Testis (tissue), 3 donors: ENCODE results near the gene TMEM222. TPM values are rescaled to one million over a fixed set of nuclear protein-coding genes. Genes with fewer than 3 reads are reported as not detected.

Source experiments
- DNase-seq: peaks from one replicate; pipeline ENCODE4 v3.0.0-alpha.2; 2019
- H3K27ac ChIP-seq, 2 donors: fragments of 200-600 bp; sonication (generic); one replicate each; pipeline ENCODE4 v1.5.1; 2019
- H3K27me3 ChIP-seq: fragments of 200-600 bp; sonication (generic); one replicate; pipeline ENCODE4 v1.5.1; 2019
- H3K36me3 ChIP-seq: fragments of 200-600 bp; sonication (generic); one replicate; pipeline ENCODE4 v1.5.1; 2017; ENCODE audit warnings: low read depth; ENCODE audit errors: missing control alignments
- H3K4me1 ChIP-seq: fragments of 200-600 bp; sonication (generic); one replicate; pipeline ENCODE4 v1.5.1; 2019
- H3K4me3 ChIP-seq, 2 donors: fragments of 200-600 bp; sonication (generic); one replicate each; pipeline ENCODE4 v1.5.1; 2017 to 2019
- H3K9me3 ChIP-seq: fragments of 200-600 bp; sonication (generic); one replicate; pipeline ENCODE4 v1.5.1; 2017
- POLR2A ChIP-seq: fragments of 450-650 bp; IDR thresholded peaks from one replicate; pipeline ENCODE4 v1.6.1; 2017; ENCODE audit warnings: antibody characterized with exemption, mild to moderate bottlenecking, moderate library complexity
- WGBS, 2 donors: methylation state at CpG; one replicate each; pipeline ENCODE4 v1.1.5; 2018; 5-methylcytosine and 5-hydroxymethylcytosine counted together
- intact Hi-C: fragments of 100-400 bp; cut with DNase I; formaldehyde crosslinking; loops from one replicate; pipeline ENCODE4 v1.15.1; 2023; ENCODE audit warnings: low total_unique reads
- polyA plus RNA-seq: library from polyadenylated mRNA; stranded (reverse); fragments of 350-450 nt; fragmentation: Illumina TruSeq; extraction: RNeasy Lipid Tissue Mini Kit (QIAGEN cat#74804); gene quantifications from one replicate; pipeline ENCODE4 v1.2.3, GENCODE V29; 2014; ENCODE audit warnings: low read depth, low replicate concordance; ENCODE audit not compliant: insufficient read depth
- total RNA-seq, 2 donors: library from RNA; depleted of rRNA; stranded (reverse); fragments of >200 nt; gene quantifications; one replicate each; pipeline ENCODE4 v1.2.3, GENCODE V29; 2016
- TF ChIP-seq, protein P1 (sequence below), 3 experiments: fragments of 450-650 bp in 2 of 3; fragments of 200-600 bp in 1 of 3; sonication (generic) in 1 of 3; IDR thresholded peaks; one replicate each; pipeline ENCODE4 v1.5.1; 2016 to 2019; ENCODE audit warnings: antibody characterized with exemption in 3 of 3, mild to moderate bottlenecking in 2 of 3, moderate library complexity in 1 of 3

TMEM222 gene
- total and polyA plus RNA-seq, 3 donors from 2014 or later: 41.4 to 81.6 (median 67.5) TPM

DNA sequence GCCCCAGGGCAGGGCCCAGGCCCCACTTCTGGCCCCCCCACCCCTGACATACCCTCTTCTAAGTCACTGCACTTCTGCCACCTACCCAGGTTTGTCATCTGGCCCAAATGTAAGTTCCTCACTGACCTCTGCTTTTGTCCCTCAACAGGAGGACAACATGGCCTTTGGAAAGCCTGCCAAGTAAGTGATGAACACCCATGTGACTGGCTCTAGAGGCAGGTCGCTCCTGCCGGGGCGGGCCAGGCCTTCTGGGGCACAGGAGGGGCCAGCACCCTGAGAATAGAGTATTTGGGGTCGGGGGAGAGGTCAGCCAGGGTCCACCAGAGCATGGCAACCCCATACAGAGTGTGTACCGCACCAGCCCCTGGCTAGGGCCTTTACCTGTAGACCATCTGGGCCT, 10.0 kb downstream of the TMEM222 start:
- H3K4me1 ChIP-seq: peaks cover 5% of the 10 kb centered on the region
- H3K36me3 ChIP-seq: no peaks in the 10 kb centered on the region
- no peak overlapping the region for H3K27ac ChIP-seq
- WGBS, 2 donors: 67 to 82% methylated on average over 3 to 5 of the region's 5 CpGs
- intact Hi-C loops: no loop called here
- no peaks in the 10 kb centered on the region for H3K27me3 ChIP-seq
- H3K9me3 ChIP-seq: no peaks in the 10 kb centered on the region
- no peak for DNase-seq
- no peak for TF ChIP-seq POLR2A
- TF ChIP-seq, protein P1, sequence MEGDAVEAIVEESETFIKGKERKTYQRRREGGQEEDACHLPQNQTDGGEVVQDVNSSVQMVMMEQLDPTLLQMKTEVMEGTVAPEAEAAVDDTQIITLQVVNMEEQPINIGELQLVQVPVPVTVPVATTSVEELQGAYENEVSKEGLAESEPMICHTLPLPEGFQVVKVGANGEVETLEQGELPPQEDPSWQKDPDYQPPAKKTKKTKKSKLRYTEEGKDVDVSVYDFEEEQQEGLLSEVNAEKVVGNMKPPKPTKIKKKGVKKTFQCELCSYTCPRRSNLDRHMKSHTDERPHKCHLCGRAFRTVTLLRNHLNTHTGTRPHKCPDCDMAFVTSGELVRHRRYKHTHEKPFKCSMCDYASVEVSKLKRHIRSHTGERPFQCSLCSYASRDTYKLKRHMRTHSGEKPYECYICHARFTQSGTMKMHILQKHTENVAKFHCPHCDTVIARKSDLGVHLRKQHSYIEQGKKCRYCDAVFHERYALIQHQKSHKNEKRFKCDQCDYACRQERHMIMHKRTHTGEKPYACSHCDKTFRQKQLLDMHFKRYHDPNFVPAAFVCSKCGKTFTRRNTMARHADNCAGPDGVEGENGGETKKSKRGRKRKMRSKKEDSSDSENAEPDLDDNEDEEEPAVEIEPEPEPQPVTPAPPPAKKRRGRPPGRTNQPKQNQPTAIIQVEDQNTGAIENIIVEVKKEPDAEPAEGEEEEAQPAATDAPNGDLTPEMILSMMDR (IDR thresholded peaks at IDR 0.05): no peak
- H3K4me3 ChIP-seq: no peak overlapping the region

DNA sequence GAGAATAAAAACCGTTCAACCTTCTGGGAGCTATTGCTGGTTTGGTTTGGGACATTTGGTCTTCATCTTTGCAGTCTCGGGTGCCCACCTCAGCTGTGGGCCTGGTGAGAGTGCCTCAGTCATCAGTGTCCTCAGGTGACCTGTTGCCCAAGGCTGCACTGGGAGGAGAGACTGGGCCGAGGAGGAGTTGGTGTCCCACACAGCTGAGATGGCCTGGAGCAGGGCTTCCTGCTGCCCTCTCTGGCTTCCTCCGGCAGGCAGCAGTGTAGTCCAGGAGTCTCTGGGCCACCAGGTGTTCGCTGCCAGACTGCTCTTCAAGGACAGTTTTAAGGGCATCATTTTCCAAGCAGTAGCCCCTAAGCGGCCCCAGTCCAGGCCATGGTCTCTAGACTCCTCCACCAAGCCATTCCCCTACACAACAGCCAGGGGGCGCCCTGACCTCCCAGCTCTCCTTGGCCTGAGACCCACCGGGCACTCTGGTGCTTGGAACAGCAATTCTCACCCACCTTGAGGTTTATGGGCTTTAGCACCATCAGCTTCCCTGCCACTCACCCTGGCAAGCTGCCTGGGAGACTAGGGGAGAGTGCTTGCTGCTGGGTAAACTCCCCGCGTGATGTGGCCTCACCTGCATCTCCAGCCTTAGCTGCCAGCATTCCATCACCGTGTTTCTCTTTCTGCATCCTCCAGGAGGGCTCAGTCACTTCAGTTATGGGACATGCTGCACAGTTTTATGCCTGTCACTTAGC, 10.7 kb downstream of the TMEM222 start:
- 65 to 91% methylated on average over 4 to 11 of the region's 11 CpGs for WGBS, 2 donors
- intact Hi-C loops: no loop called here
- Histone ChIP-seq H3K4me1 (peaks cover 5% of the 10 kb centered on the region), H3K27ac (no peak overlapping the region), H3K36me3 (no peaks in the 10 kb centered on the region), H3K4me3 (no peak overlapping the region), H3K27me3 (no peaks in the 10 kb centered on the region), H3K9me3 (no peaks in the 10 kb centered on the region)
- no peak for TF ChIP-seq POLR2A
- TF ChIP-seq, protein P1 (IDR thresholded peaks at IDR 0.05): peak; percentile 51 to 80 (median 67)
- DNase-seq: peak; percentile 57

DNA sequence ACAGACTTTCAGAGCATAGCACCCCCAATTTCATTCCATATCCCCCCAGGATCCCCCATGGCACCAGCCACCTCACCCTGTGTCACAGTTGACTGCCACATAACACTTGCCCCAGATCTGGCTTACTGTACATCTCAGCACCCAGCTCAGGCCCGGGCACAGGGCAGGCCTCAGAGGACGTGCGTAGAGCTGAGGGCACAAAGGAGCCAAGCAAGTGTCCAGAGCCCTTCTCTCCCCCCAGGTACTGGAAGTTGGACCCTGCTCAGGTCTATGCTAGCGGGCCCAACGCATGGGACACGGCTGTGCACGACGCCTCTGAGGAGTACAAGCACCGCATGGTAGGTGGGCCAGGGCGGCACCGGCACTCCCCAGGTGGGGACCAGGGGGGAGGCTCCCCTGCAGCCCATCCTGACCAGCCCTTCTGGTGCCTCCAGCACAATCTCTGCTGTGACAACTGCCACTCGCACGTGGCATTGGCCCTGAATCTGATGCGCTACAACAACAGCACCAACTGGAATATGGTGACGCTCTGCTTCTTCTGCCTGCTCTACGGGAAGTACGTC, 11.8 kb downstream of the TMEM222 start:
- H3K9me3 ChIP-seq: no peaks in the 10 kb centered on the region
- TF ChIP-seq, protein P1 (IDR thresholded peaks at IDR 0.05): no peak
- TF ChIP-seq POLR2A: no peak
- H3K4me1 ChIP-seq: peaks cover 2% of the 10 kb centered on the region
- no peaks in the 10 kb centered on the region for H3K27me3 ChIP-seq
- 92 to 95% methylated on average over 12 to 17 of the region's 17 CpGs for WGBS, 2 donors
- DNase-seq: no peak
- H3K4me3 ChIP-seq: no peak overlapping the region
- no peak overlapping the region for H3K27ac ChIP-seq
- H3K36me3 ChIP-seq: no peaks in the 10 kb centered on the region
- intact Hi-C loops: no loop called here

DNA sequence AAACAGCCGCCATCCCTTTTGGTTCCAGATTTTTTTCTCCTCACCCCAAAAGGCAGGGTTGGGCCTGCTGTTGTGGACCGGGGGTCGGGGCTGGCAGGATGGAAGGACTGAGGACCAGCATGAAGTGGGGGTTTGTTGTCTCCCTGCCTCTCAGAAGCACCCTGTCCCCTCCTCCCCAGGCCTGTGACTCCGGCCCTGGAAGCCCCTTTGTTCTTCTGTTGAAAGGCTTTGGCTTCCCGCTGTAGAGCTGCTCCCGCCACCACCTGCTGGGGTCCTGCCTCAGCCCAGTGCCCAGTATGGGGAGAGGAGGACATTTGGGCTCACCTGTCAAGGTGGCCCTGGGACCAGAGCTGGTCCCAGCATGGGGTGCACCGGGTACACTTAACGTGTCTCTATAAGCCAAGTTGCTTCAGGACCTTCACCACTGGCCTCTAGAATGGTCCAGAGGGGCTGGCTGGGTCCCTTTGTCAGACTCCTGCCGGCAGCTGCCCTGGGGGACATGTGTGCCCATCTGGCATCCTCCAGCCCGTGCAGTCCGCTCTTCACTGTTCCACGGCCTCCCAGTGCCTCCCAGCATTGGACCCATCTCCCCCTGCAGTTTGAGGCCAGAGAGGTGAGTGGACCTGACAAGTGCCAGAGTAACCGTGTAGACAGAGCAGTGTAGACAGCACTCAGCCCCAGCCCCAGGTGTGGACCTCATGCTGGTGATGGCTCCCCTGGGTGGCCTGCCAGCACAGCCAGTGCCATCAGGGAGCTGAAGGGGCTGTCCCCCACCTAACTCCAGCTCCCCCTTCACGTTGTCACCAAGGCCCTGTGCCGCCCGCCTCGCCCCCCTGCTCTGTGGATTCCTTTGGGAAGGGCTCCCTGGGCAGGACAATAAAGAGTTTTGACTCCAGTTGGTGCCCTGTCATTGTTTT, 13.8 kb downstream of the TMEM222 start:
- Histone ChIP-seq H3K27me3 (no peaks in the 10 kb centered on the region), H3K4me3 (no peak overlapping the region), H3K36me3 (no peaks in the 10 kb centered on the region), H3K4me1 (no peaks in the 10 kb centered on the region), H3K27ac (no peak overlapping the region), H3K9me3 (no peaks in the 10 kb centered on the region)
- WGBS, 2 donors: 94 to 97% methylated on average over 13 to 16 of the region's 17 CpGs
- intact Hi-C loops: no loop called here
- DNase-seq: no peak
- no peak for TF ChIP-seq POLR2A
- TF ChIP-seq, protein P1 (IDR thresholded peaks at IDR 0.05): no peak
